IPS-NIHi7 (cell line): ENCODE data around the gene TSPAN33.

Experiments used
- DNase-seq: peaks from one replicate; pipeline ENCODE4 v3.0.0; 2012; ENCODE audit warnings: mixed read lengths; ENCODE audit errors: extremely low spot score

TSPAN33 gene

GRCh38 chr7:129136887-129137642, 7.4 kb upstream of the TSPAN33 start:
- no peak for DNase-seq

GRCh38 chr7:129143724-129144094, 798 bp upstream of the TSPAN33 start:
- DNase-seq = no peak

GRCh38 chr7:129144834-129145668, 544 bp downstream of the TSPAN33 start:
- no peak for DNase-seq

DNA sequence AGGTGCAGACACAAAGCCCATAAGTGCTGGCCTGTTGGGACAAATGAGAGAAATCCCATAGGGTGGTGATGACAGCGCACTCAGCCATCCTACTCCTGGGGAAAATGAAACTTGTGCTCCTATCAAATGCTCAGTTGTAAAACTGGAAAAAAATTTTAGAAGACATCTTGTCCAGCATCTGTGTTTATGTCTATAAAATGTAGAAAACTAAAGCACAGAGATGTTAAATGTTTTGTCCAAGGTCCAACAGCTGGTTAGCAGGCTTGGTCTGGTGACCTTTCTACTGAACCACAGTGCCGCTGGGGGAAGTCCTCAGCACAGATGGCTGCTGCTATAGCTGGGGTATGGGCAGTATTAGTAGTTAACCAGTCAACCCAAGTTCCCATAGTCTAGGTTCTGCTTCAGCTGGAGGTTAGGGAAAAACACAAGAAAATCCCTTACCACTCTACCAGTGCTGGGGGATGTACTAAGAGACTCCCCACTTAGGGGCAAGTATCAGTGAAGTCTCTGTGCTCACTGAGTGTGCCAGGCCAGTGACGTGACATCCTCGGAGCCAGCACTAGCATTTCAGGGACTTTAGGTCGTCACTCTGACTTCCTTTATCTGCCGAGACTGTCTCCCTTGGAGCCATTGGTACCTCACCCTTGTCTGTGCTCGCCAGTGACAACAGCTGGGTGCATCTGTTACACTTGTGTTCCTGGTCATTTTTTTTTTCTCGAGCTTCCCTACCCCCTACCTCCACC, 1.9 kb downstream of the TSPAN33 start:
- no peak for DNase-seq

DNA sequence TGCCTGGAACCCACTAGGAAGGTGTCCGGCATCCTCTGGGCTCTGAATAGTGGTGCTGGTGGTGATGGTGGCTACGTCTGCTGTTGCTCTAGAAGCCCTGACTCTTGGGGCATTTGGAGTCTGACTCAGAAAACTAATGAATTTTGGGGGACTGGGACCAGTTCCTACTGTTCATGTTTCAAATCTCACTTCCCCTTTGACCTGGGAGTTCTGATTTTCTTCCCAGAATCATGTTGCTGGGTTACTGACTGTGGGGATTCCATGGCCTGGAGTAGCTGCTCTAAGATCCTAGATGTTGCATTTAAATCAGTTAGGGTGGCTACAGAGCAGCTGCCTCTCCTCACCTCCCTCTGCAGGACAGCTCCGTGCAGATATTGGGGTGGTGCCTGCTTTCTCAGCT, 3.2 kb downstream of the TSPAN33 start:
- DNase-seq = no peak

GRCh38 chr7:129149511-129149910, 5.0 kb downstream of the TSPAN33 start:
- DNase-seq = no peak

- peak; percentile 53 for DNase-seq
Observed at GRCh38 chr7:129150199-129150996, 5.9 kb downstream of the TSPAN33 start.

DNA sequence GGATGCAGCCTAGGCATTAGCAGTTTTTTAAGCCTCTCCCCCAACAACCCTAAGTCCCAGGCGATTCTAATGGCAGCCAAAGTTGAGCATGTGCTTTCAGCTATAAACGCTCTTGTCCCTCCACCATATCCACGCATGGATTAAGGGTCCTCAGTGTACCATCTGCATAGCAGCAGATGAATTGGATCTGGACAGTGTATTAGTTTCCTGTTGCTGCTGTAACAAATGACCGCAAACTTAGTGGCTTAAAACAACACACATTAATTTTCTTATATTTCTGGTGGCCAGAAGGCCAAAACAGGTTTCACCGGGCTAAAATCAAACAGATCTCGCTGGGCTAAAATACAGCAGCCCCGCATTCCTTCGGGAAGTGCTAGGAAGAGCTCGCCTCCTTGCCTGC, 13.1 kb downstream of the TSPAN33 start:
- no peak for DNase-seq

GRCh38 chr7:129159539-129159938, 15.0 kb downstream of the TSPAN33 start:
- no peak for DNase-seq

DNA sequence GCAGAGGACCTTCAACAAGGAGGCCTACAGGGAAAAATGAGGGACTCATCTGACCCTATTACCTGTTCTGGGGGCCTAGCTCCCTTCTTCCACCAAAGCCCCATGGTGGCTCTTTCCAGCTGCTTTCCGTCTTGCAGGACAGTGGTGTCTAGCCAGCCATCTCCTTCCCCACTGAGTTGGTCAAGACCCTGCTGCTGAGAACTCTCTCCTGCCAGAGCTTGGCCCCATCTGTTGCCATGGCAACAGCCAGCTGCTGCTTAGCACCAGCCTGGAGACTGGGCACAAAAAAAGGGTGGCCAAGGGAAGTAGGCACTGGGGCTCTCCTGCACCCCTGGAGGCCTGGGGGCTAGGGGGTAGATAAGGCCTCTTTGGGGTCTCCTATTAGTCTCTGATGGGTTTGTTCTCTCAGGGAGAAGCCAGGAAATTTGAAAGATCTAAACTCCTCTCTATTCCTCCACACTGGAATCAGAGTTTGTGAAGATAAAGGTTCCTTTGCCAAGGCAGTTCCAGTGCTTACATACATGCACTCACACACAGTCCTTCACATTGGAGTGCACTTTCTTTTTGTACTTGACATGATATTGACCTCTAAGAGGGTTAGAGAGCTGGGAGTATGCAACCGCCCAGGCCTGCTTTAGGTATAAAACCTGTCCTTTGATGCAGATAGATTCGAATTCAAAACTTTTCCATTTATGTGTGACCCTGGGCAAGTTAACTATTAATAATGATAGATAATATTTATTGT, 15.8 kb downstream of the TSPAN33 start:
- DNase-seq = no peak

DNA sequence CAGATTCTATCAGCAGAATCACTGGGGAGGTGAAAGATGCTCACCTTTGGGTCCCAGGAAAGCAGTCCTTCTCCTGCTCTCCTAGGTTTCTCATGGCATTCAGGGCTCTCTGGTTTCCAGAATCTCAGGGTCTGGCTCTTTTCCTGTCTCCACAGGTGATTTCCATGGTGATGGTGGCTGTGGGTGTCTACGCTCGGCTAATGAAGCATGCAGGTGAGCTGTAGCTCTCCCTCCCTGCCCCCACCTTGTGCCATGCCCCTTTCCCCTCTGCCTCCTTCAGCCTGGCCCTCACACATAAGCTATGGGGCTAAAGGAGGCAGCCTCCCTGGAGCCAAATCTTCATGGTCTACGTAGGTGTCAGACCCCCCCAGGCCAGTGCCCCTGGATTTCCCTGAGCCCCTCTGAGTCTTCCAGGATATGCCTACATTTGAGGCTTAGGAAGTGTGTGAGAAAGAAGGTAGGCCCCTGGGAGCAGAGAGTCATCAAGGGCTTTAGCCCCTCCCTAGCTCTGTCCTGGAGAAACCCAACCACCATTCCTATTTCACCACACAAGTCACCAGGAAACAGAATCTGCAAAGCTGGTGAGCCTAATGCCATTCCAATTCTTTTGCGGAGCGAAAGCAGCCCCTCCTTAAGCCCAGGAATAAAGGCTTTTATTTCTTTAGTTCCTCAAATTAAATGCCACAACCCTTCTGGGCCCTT, 17.2 kb downstream of the TSPAN33 start:
- no peak for DNase-seq

- no peak for DNase-seq
Observed at GRCh38 chr7:129162732-129163131, 18.2 kb downstream of the TSPAN33 start.

GRCh38 chr7:129163875-129164544, 19.5 kb downstream of the TSPAN33 start:
- DNase-seq = peak; percentile 56

- DNase-seq = no peak
Observed at GRCh38 chr7:129166745-129167144, 22.2 kb downstream of the TSPAN33 start.

GRCh38 chr7:129167817-129168216, 23.3 kb downstream of the TSPAN33 start:
- no peak for DNase-seq

DNA sequence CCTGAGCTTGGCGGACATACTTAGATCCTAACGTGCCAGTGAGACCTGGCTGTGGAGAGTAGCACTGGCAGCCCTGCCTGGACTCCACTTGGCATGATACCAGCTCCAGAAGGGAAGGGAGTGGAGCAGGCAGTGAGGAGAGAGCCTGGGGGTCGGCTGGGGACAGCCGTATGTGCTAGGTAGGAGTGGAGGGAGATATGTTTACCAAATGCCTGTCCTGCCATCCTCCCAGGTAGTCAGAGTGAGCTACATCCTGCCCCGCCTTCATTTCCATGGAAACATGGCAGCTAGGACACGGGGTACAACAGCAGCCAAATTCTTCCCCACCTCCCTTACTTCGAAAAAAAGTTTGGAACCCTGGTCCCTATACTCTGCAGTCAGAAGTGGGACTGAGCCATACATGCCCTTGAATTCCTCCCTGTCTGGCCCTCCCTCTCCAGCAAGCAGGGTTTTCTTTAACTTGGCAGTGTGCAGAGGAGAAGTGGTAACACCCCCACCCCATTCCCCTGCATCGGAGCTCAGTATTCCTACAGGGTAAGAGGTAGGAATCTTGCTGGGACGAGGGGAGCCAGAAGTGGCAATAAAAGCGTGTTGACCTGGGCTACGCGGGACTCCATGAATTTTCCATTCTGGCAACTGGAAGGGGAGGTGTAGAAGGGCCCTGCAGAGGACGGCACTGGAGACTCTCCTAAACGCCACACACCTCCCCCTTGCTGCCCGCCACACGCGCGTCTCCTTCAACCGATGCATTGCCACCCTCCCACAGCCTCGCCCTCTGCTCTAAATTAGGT, 23.9 kb downstream of the TSPAN33 start:
- peak; percentile 58 for DNase-seq

DNA sequence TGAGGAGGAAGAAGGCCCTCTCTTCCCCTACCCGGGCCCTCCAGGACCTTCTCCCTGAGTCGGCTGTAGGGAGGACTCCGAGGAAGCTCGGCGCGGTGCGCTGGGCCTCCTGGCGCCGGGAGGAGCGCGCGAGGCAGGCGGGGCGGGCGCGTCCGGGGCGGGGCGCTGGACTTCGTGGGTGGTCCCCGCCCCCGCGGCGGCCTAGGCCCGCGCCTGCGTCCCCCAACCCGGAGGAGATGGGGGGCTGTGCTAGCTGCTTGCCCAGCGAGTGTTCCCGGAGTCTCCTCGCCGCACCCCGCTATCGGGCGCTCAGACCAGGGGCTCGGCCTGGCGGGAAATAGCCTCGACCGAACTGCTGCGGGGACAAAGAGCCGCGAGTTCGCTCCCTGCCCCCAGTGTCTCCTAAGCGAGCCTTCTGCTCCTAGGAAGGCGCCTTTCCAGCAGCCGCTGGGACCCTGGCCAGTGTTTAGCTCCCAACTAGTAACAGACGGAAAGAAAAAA, 24.7 kb downstream of the TSPAN33 start:
- DNase-seq = peak; percentile 87

DNA sequence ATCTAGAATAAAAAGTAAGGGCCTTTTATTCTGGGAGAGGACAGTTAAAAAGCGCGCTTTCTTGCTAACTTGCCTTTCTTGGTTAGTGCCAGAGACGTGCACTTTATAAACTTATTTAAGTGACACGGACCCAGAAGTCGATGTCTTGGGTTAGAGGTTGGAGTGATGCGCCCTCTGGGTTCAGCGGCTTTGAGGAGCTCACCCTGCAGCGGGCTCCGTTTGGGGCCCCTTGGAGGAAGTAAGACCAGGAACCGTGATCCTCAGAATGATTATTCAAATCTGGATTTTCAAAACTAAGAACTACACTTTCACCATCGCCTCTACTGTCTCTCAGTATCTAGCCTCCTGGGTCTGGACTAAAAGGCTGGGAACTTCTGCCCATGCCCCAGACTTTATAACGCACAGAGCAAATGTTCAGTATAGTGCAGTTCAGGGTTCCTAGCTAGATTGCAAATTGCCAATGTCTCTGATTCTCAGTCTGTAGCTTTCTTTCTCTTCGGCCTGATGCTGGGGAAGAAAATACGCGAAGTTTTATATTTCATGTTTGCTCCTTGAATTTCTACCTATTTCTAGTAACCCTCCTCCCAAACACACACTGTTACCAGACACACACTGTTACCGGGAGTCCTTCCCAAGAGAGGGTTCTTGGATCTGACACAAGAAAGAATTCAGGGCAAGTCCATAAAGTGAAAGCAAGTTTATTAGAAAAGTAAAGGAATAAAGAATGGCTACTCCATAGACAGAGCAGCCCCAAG, 25.4 kb downstream of the TSPAN33 start:
- DNase-seq = no peak
